Panc1 (cell line): ENCODE results near the gene GNAQ. TPM values are rescaled to one million over a fixed set of nuclear protein-coding genes. Genes with fewer than 3 reads are reported as not detected.

Source experiments
- ATAC-seq: fragments of 200-7000 bp; cut with Tn5 transposase; 2 replicates; pipeline ENCODE4 v1.9.1; 2020; ENCODE audit warnings: mild to moderate bottlenecking, moderate library complexity
- BruUV-seq: library from RNA; stranded (reverse); fragments of 400-500 nt; replicated peaks from 2 replicates; lab custom pipeline; 2021; lab: Mats Ljungman, UMichigan
- CTCF ChIA-PET: fragments of 300-600 bp; sonication (Branson Sonifier 250); formaldehyde crosslinking; loops from one replicate; lab custom pipeline; 2022; ENCODE audit warnings: antibody characterized with exemption; lab: Charles Lee
- POLR2A ChIA-PET: fragments of 300-600 bp; sonication (Branson Sonifier 250); formaldehyde crosslinking; loops from one replicate; lab custom pipeline; 2022; ENCODE audit warnings: antibody characterized with exemption; lab: Charles Lee
- DNase-seq: peaks from one replicate; pipeline ENCODE4 v3.0.0-alpha.2; 2010; ENCODE audit warnings: low read depth, low spot score
- H3K27ac ChIP-seq: 2 replicates; pipeline ENCODE4 v1.5.1; 2011; ENCODE audit warnings: mild to moderate bottlenecking, low read length, inconsistent platforms
- H3K27me3 ChIP-seq: fragments of 200-500 bp; sonication (Bioruptor generic); 2 replicates; pipeline ENCODE4 v1.6.0; 2014; ENCODE audit warnings: low read length, inconsistent platforms; ENCODE audit not compliant: control insufficient read depth, insufficient read depth
- H3K36me3 ChIP-seq: fragments of 200-500 bp; sonication (Bioruptor generic); 2 replicates; pipeline ENCODE4 v1.5.1; 2014; ENCODE audit warnings: inconsistent platforms, mild to moderate bottlenecking, low read length, moderate library complexity; ENCODE audit not compliant: control insufficient read depth, insufficient read depth
- H3K4me1 ChIP-seq: 2 replicates; pipeline ENCODE4 v1.5.1; 2011; ENCODE audit warnings: inconsistent platforms, mild to moderate bottlenecking, low read length, moderate library complexity; ENCODE audit not compliant: control insufficient read depth, insufficient read depth
- H3K4me3 ChIP-seq, 2 experiments: 2 replicates each; pipeline ENCODE4 v1.5.1; 2011 to 2012; ENCODE audit warnings: low read depth in 2 of 2, low read length in 2 of 2, mild to moderate bottlenecking in 2 of 2, inconsistent platforms in 1 of 2, moderate library complexity in 1 of 2
- H3K9me3 ChIP-seq: fragments of 200-500 bp; sonication (Bioruptor generic); 2 replicates; pipeline ENCODE4 v1.5.1; 2014; ENCODE audit warnings: low read depth, mild to moderate bottlenecking, inconsistent platforms, low read length, moderate library complexity; ENCODE audit not compliant: control insufficient read depth, insufficient read depth
- CTCF ChIP-seq: fragments of 450-650 bp; IDR thresholded peaks from 2 replicates; pipeline ENCODE4 v1.5.1; 2017; ENCODE audit warnings: mild to moderate bottlenecking
- POLR2AphosphoS5 ChIP-seq: IDR thresholded peaks from 2 replicates; pipeline ENCODE4 v1.6.1; 2012; ENCODE audit warnings: mild to moderate bottlenecking, low read depth, low read length, moderate library complexity
- SIN3A ChIP-seq: IDR thresholded peaks from 2 replicates; pipeline ENCODE4 v1.6.1; 2012; ENCODE audit warnings: low read depth, mild to moderate bottlenecking, low read length, moderate library complexity, borderline replicate concordance; ENCODE audit not compliant: insufficient read depth
- TCF7L2 ChIP-seq: IDR thresholded peaks from 2 replicates; pipeline ENCODE4 v1.6.1; 2011; ENCODE audit warnings: mild to moderate bottlenecking, low read depth, low read length, inconsistent platforms
- in situ Hi-C: cut with HindIII; loops from 2 replicates; pipeline ENCODE4 v1.10.0; 2016; ENCODE audit warnings: low sequenced_read_pairs, low pct_unique_long_range_greater_than_20kb
- intact Hi-C: fragments of 100-400 bp; cut with micrococcal nuclease; formaldehyde crosslinking; loops from one replicate; pipeline ENCODE4 v1.10.0; 2022; ENCODE audit not compliant: unreplicated experiment
- total RNA-seq: library from RNA; stranded (reverse); gene quantifications from one replicate; pipeline ENCODE4 v1.2.1, GENCODE V29; 2021; ENCODE audit not compliant: unreplicated experiment
- TF ChIP-seq, protein P1 (sequence below), 2 experiments: IDR thresholded peaks; 2 replicates each; pipeline ENCODE4 v1.6.1; 2011 to 2012; ENCODE audit warnings: low read depth in 2 of 2, control low read depth in 1 of 2, low read length in 1 of 2, mild to moderate bottlenecking in 1 of 2, moderate library complexity in 1 of 2; ENCODE audit not compliant: insufficient read depth in 1 of 2

GNAQ gene
- total RNA-seq, 1 experiment from 2014 or later = 34.5 TPM

- Histone ChIP-seq H3K36me3 (no peaks in the 10 kb centered on the region), H3K27ac (no peak overlapping the region), H3K4me1 (no peaks in the 10 kb centered on the region), H3K9me3 (no peaks in the 10 kb centered on the region), H3K4me3 (no peak overlapping the region), H3K27me3 (no peaks in the 10 kb centered on the region)
- DNase-seq = no peak
- TF ChIP-seq, protein P1, sequence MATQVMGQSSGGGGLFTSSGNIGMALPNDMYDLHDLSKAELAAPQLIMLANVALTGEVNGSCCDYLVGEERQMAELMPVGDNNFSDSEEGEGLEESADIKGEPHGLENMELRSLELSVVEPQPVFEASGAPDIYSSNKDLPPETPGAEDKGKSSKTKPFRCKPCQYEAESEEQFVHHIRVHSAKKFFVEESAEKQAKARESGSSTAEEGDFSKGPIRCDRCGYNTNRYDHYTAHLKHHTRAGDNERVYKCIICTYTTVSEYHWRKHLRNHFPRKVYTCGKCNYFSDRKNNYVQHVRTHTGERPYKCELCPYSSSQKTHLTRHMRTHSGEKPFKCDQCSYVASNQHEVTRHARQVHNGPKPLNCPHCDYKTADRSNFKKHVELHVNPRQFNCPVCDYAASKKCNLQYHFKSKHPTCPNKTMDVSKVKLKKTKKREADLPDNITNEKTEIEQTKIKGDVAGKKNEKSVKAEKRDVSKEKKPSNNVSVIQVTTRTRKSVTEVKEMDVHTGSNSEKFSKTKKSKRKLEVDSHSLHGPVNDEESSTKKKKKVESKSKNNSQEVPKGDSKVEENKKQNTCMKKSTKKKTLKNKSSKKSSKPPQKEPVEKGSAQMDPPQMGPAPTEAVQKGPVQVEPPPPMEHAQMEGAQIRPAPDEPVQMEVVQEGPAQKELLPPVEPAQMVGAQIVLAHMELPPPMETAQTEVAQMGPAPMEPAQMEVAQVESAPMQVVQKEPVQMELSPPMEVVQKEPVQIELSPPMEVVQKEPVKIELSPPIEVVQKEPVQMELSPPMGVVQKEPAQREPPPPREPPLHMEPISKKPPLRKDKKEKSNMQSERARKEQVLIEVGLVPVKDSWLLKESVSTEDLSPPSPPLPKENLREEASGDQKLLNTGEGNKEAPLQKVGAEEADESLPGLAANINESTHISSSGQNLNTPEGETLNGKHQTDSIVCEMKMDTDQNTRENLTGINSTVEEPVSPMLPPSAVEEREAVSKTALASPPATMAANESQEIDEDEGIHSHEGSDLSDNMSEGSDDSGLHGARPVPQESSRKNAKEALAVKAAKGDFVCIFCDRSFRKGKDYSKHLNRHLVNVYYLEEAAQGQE (IDR thresholded peaks at IDR 0.05; ENCODE audit: insufficient read depth in 1 of 2, low read depth in 2 of 2, low read length in 1 of 2) = no peak
- TF ChIP-seq CTCF (no peak), POLR2AphosphoS5 (no peak), TCF7L2 (no peak)
- no peak for ATAC-seq
- in situ Hi-C loops = no loop called here
- CTCF ChIA-PET = no interaction called here
- no TSS peak for BruUV-seq
- intact Hi-C loops = no loop called here
- POLR2A ChIA-PET = no interaction called here
Observed at GRCh38 chr9:78015241-78015640, 16.4 kb downstream of the GNAQ start.

GRCh38 chr9:78014776-78015175 lies 16.8 kb downstream of the GNAQ start:
- Histone ChIP-seq H3K4me1 (no peaks in the 10 kb centered on the region), H3K36me3 (no peaks in the 10 kb centered on the region), H3K9me3 (no peaks in the 10 kb centered on the region), H3K27ac (no peak overlapping the region), H3K27me3 (no peaks in the 10 kb centered on the region), H3K4me3 (no peak overlapping the region)
- no peak for DNase-seq
- intact Hi-C loops = no loop called here
- in situ Hi-C loops = no loop called here
- TF ChIP-seq TCF7L2 (no peak), SIN3A (no peak), POLR2AphosphoS5 (no peak), CTCF (no peak)
- TF ChIP-seq, protein P1 (IDR thresholded peaks at IDR 0.05; ENCODE audit: insufficient read depth in 1 of 2, low read depth in 2 of 2, low read length in 1 of 2) = no peak
- ATAC-seq = no peak
- ChIA-PET POLR2A (no interaction called here), CTCF (no interaction called here)
- BruUV-seq = no TSS peak
